Inflammatory macrophage treated with lipopolysaccharide for 1 hour (primary cell): Measurements from ENCODE around the gene WDR45.

Experiments
- DNase-seq, 2 donors: peaks; one replicate each; pipeline ENCODE4 v3.0.0-alpha.2; 2020 to 2022

Gene WDR45

DNA sequence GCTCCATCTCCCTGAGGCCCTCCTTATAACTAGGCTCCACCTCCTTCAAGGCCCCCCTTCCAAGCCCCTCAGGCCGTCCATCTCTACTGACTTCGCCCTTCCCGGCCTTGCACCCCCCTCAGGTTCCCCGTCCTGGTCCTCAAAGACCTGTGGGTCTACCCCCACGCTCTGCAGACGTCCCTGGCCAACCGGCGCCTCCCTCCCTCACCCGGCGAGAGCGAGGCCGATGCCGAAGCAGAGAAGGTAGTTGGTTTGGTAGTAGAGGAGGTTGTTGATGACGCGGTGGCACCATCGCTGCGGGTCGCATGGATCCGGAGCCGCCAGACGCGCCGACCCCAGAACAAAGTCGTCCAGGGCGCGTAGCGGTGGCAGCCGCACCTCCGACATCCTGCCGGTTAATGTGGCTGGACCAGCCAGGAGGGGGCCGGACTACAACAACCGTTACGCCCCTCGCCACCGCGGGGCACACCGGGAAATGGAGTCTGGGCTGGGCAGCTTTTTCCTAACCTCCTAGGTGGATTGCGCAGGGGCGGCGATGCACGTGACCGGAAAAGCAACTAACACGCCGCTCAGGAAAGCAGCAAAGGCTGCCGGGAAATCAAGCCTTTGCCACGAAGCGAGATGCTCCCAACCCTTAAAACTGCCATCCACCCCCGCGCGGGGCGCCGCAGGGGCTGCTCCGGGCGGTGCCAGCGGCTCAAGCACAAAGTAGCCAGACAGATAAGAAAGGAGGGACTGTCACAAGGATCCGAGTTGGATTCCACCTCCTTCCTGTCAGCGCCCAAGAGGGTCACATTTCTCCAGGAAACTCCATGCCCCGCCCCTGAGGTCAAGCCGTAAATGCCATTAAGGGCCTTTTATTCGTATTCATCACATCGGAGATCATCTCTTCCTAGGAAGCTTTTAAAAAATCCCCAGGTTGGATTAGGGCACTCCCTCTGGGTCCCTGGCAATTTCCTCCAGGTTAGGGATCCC lies 5.8 kb downstream of the WDR45 start, which contains the start of gene PRAF2:
TSS of gene PRAF2 (minus strand) at position 402 of the 975 bp plus-strand sequence. CDS start at position 387, 15 bp downstream.
- DNase-seq, result peak; percentile 71 to 84

GRCh38 chrX:49072712-49073095 lies 7.0 kb downstream of the WDR45 start:
- no peak for DNase-seq

DNA sequence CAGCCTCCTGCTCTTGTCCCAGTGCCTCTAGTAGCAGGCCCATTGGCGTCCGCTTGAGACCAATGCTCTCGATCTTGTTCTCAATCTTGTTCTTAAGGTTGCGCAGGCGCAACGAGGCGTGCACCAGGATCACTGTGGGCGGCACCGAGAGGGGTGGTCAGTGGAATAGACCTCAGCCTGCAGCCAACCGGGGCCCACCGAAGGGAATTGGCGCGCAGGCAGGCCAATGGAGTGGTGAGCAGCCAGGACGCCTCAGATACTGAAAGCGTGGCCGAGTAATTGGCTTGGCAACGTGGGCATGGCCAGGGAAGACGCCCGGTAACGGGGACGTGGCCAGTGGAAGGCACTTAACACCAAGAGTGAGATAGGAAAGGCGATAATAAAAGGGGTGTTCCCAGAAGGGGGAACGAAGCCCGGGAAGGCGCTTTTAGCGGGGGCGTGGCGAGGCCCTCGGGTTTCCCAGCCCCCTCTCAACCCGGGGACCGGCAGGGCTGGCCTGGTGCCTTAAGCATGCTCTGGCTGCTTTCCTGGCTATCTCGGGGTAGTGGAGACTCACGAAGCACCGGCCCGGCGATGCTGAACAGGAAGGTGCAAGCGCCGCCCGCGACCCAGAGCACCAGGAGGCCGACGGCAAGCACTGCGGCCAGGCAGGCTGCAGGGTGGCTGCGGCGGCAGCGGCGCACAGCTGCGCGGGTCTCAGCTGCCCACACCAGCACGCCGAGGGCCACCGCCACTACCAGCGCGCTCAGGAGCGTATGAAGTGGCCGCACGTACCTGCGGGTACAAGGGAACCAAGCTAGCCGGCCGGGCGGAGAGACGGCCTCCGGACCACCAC lies 7.6 kb downstream of the WDR45 start:
- DNase-seq, result no peak

- DNase-seq, result no peak
These were observed 8.7 kb downstream of the WDR45 start for GRCh38 chrX:49070988-49071387.

- DNase-seq, result no peak
These were observed 10.6 kb downstream of the WDR45 start for GRCh38 chrX:49069038-49069437.

GRCh38 chrX:49067285-49068120 lies 12.2 kb downstream of the WDR45 start:
- no peak for DNase-seq

- no peak for DNase-seq
These were observed 13.0 kb downstream of the WDR45 start for GRCh38 chrX:49066690-49067089.

DNA sequence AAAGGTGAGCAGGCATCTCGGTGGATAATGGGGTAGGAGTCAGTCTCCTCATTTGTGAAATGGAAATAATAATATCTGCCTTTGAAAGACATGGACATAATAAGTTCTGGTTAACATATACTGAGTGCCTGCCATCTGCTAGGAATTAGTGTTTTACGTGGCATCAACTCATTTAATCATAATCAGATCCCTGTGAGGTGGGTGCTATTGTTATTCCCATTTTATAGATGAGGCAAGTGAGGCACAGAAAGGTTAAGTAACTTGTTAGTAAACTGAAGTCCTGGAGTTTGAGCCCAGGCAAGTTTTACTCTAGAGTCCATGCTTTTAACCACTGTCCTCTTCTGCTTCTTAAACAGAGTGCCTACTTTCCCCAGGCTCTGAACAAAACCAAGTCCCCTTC lies 13.4 kb downstream of the WDR45 start:
- no peak for DNase-seq

GRCh38 chrX:49064735-49065134 lies 15.0 kb downstream of the WDR45 start:
- DNase-seq, result no peak

GRCh38 chrX:49064303-49064702 lies 15.4 kb downstream of the WDR45 start:
- DNase-seq, result no peak

- DNase-seq, result no peak
These were observed 16.0 kb downstream of the WDR45 start for GRCh38 chrX:49063715-49064114.

DNA sequence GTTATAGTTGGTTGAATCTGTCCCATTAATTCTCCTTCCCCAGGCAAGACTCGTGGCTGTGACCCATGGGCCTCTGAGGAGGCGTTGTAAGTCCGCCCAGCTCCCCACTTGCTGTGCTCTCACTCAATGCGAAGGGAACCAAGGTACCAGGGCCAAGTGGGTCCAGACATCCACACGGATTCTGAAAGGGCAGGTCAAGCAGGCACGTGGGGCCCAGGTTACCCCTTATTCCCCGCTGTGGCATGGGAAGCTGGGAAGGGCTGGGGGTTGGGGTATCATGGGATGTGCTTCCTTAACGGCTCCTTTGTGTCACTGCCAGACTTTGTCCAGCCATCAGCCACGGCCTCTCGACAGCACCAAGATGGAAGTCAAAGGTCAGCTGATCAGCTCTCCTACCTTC lies 17.8 kb downstream of the WDR45 start:
- DNase-seq, result no peak

DNA sequence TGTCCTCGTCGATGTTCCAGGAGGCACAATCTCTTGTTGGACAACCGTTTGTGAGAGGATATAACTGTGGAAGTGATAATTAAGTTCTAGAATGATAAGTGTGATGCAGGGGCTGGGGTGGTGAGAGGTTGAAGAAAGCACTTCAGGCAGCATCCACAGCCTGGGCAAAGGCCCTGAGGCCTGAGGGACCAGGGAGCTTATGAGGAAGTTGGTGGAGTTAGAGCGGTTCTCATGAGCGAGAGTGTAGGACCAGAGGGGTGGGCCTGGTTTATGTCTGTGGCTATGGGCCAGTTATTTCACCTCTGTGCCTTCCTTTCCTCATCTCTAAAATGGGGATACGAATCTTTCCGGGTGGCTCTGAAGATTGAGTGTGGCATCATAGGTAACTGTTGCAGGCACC lies 18.2 kb downstream of the WDR45 start:
- no peak for DNase-seq

DNA sequence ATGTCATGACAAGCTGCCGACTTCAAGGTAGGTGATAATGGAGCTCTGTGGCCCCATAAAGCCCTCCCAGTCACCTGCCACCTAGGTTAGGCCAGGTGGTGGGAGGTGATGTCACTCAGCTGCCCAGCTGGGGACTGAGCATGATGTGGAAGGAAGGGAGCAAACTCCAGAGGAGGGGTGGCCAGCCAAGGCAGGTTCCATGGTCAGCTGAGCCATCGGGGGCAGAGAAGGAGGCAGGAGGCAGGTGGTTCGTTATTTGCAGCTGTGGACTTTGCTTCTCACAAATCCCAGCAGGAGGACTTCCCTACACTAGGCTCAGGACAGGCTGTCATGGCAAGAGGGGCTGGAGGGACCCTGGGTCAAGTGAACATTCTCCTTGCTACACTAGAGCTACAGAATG lies 18.8 kb downstream of the WDR45 start:
- no peak for DNase-seq

DNA sequence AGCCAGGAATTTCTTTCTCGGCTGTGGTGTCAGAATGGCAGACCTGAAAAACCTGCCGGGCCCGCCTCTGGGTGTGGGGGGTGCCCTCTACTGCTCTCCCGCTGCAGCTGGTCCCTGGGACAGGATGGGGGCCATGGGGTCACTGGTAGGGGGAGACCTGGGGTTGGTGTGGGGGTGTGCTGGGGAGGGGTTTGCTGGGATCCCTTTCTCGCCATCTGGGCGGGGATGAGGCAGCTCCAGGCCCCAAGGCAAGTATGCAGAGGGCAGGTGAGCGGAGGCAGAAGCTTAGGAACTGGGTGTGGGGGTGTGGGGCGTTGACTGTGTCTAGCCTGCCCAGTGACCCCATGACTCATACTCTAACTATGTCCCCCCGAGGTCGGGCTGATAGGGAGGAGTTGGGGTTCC lies 20.0 kb downstream of the WDR45 start:
- DNase-seq, result no peak

DNA sequence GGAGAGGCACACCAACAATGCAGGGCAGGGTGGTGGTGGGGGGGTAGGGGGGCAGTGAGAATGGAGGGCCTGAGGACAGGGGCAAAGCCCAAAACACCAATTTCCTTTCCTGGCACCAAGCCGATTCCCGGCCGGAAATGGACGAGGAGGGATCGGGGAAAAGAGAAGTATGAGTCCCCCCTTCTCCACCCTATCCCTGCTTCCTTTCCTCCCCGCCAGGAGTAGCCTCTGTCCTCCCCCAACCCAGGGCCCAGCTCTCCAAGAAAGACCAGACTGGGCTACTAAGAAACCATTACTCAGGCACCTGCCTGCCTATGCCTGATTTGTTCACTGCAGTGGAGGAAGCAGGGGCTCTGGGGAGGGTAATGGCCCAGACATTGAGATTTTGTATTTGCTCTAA lies 20.5 kb downstream of the WDR45 start:
- no peak for DNase-seq

GRCh38 chrX:49058794-49059193 lies 20.9 kb downstream of the WDR45 start, which contains the start of gene CCDC120:
TSS of gene CCDC120 (plus strand) at chrX:49058999. CDS start at chrX:49062042, 3,043 bp downstream.
- DNase-seq, result no peak

DNA sequence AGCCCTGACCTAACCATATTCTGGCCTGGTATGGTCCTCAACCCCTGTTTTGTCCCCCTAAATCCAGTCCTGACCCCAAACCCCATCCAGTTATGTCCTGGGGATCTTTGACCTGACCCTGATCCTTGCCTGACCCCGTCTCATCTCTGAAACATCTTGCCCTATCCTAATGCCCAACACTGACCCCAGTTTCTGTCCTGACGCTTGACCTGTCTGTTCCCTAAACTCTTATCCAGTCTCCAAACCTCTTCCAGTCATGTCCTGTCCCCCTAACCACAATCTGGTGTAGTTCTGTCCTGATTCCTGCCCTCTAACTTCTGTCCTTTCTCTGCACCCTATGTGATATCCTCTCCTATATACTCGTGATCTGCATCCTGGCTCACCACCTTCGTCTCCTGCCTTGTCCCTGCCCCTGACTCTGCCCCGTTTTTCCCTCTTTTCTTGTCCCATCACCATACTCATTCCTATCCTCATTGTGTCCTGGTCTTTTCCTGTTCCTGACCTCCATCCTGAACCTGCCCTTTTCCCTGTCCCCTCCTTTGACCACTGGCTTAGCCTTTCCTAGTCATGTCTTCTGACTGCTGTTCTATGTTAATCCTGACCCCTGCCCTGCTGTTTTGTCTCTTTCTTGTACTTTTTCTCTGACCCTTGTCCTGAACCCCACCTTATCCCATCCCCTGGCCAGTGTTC lies 25.5 kb downstream of the WDR45 start:
- DNase-seq, result no peak

GRCh38 chrX:49053223-49054072 lies 26.2 kb downstream of the WDR45 start:
- no peak for DNase-seq

- DNase-seq, result no peak
These were observed 35.8 kb downstream of the WDR45 start for GRCh38 chrX:49043987-49044281.
